Astrocyte of the hippocampus (primary cell): ENCODE results near the gene POC1A.
A peak's percentile ranks its signal among the peaks of the same experiment; 100 is the strongest.

Experiments
- DNase-seq: peaks from one replicate; pipeline ENCODE4 v3.0.0; 2011; ENCODE audit warnings: low read depth, low spot score

The POC1A gene

GRCh38 chr3:52104684-52105640 lies 49.3 kb downstream of the POC1A start:
- DNase-seq: no peak

DNA sequence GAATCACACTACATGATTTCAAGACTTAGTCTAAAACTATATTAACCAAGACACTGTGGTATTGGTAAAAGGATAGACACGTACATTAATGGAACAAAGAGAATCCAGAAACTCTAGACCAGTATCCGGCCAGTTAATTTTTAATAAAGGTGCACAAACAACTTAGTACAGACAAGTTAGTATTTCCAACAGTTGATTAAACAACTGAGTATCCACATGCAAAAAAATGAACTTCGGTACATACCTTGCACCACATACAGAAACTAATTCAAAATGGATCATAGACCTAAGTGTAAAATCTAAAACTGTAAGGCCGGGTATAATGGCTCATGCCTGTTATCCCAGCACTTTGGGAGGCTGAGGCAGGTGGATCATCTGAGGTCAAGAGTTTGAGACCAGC lies 51.3 kb downstream of the POC1A start:
- no peak for DNase-seq

DNA sequence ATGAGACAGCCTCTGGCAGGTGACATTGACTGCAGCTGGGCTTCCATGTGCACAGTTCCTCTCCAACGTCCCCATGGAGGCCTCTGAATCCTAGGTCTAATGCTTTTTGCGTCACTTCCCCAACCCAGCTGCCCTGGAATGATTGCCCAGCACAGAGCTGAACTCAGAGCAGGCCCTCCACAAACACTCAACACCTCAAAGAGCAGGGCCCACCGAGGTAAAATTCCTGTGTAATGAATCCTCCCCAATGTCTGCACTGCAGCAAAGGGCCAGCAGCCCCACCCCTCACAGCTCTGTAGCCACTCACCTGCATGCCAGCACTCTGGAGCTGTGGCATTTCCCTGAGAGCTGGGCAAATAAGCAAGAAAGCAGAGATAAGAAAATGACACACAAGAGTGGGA lies 55.2 kb downstream of the POC1A start:
- peak; percentile 54 for DNase-seq

DNA sequence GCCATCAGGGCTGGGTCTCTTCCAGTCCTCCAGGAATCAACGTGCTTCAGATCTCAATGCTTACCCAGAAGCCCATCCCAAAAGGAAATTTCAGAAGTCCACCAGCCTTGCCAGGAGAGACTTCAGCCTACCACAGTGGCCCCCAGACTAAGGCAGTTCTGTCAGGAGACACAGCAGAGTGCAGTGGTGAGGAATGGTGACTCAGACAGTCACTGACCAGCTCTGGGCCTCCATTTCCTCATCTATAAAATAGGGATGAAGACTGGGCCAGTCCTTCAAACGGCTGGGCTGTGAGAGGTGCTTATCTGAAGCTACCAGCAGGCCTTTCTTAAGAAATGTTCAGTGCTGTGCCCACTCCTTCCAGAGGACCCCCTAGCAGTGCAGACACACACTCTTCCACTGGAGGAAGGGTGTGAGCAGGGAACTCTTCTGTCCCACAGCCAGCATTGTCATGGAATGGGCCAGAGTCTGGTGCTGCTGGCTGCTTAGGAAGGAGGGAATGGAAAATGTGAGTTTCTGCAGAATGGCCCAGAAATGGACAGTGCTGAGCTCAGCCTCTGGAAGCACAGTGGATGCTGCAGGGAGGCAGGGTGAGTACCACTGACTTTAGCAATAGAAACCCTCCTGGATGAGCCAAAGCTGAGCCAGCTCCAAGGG lies 56.2 kb downstream of the POC1A start:
- DNase-seq: no peak

- DNase-seq: peak; percentile 34
These were observed 58.0 kb downstream of the POC1A start for GRCh38 chr3:52095990-52096775.

DNA sequence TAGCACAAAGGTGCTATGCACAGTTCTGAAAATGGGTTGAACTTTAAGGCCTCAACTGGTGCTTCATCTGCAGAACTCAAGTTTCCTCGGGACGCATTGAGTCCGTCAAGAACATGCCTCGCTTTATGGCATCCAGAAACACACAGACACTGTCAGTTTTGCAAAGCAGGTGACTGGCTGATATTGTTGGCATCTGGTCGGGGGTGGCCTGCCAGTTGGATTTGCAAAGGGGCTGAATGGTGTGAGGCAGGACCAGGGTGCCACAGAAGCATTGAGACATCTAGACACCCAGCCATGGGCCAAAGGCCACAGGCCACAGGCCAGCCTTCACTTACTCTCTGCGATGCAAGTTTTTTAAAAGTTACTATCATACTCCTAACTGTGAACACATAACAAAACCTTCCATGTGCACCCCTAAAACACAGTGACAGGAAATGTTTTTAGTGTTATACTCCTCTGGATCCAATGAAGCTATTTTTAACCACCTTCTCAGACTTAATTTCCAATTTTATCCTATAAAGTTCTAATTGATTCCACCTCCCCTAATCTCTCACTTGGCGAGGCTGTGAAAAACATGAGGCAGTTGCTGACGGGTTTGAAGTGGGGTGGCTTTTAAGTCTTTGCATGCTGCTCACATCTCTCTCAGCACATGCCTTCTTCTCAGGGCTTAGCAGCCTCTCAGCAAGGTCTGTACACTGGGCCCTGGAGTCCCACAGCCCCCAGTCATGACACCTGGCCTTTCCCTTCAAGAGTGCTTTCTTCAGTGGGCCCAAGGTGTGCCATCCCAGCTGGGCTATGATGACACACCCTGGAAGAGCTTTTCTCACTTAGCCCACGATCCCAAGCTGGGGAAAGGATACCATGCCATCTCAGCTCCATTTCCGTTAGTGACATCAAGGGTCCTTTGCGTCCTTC lies 59.4 kb downstream of the POC1A start:
- no peak for DNase-seq

- peak; percentile 81 for DNase-seq
These were observed 60.3 kb downstream of the POC1A start for GRCh38 chr3:52093756-52094545.

GRCh38 chr3:52092891-52093290 lies 61.3 kb downstream of the POC1A start:
- DNase-seq: no peak

- no peak for DNase-seq
These were observed 62.0 kb downstream of the POC1A start for GRCh38 chr3:52092271-52092660.

- peak; percentile 46 for DNase-seq
These were observed 62.5 kb downstream of the POC1A start for GRCh38 chr3:52091586-52092270.

GRCh38 chr3:52090933-52091468 lies 63.2 kb downstream of the POC1A start:
- DNase-seq: peak; percentile 28

DNA sequence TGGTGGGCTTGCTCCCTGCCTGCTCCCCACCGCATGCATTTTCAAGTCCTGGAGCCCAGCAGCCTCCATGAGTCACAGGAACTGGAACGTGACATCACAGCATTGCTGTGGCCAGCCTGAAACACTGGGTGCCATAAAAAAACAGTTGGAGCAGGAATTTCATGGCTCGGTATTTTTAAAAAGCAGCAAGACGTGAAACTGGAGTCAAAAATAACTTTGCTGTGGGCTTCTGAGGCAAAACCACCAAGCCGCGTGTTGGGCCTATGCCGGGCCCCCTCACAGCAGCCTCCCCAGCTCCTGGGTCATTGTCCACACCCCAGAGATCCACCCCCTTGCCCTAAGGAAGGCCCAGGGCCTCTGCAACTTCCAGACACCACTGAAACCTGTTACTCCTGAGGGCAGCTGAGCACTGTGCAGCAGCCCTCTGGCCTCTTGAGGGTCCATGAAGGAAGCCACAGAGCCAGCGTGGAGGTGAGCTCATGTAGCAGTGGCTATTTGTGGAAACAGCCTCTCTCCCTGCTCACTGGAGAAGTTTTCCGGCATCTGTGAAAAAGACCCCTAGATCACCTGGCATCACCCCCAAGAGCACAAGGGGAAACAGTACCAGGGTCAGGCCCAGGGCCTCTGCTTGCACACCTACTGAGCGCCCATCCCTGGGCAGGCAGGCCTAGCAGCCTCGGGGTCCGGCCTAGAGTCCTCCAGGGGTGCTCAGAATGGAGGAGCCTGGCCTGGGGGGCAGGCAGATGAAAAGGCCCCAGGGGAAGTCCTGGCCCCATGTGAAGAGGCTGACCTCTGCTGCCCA lies 63.9 kb downstream of the POC1A start:
- DNase-seq: peak; percentile 96

DNA sequence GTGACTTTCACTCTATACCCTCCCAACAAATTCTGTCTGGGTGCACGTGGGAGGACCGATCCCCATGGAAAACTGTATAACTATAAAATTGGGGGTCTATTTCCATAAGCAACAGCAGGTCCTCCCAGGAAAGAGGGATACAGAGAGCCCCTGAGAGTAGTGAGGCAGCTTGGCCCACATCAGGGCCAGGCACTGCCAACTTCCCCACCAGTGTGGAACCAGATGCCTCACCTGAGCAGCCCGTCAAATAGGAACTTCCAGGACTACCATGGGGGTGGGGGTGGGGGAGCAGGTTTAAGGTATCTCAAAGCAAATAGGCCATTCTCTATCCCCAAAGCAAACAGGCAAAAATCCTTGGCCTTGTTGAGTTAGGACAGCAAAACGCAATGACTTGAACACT lies 64.5 kb downstream of the POC1A start:
- no peak for DNase-seq

GRCh38 chr3:52088445-52089367 lies 65.5 kb downstream of the POC1A start:
- DNase-seq: no peak

DNA sequence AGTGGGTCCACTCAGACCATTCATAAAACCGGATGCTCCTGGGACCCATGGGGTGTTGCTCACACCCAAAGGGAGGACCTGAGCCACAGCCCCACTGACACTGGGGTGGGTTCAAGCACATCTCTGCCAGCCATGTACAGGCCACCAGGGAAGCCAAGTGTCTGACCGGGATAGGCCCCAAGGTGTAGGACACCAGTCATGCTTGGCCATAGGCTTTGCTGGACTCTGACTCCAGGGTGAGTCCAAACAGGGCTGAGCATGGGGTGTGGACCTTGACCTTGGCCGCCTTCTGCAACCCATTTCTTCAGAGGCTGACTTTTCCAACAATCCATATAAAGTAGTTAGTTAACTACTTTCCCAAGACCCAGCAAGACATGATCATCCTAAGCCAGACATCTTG lies 66.5 kb downstream of the POC1A start:
- DNase-seq: no peak

DNA sequence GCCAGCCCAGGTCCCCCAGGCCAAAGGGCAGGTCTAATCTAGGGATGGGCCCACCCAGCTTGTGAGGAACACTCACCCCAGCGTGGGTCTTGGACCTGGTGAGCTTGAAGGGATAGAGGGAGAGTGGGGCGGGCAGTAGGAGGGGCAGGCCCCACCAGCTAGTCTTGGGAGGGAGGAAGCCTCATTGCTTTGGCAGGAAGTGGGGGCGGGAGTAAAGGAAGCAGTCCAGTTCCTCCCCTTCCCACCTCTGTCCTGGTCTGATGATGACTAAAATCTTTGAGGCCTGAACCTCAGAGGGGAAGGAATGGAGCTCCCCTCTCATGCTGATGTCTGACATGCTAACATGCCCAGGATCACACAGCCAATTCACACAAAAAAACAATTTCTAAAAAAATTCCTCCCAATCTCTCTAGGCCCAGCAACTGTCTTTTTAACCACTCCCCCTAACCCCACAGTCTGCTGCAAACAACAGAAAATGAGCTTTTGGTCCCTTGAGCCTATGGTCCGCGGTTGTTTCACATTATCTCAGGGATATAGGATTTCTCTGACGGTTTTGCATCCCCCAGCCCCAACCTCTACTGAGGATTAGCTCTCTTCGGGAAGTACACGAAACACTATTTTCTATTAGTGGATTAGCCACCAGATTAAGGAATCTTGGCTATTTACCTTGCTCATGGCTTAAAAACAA lies 67.1 kb downstream of the POC1A start:
- DNase-seq: no peak

DNA sequence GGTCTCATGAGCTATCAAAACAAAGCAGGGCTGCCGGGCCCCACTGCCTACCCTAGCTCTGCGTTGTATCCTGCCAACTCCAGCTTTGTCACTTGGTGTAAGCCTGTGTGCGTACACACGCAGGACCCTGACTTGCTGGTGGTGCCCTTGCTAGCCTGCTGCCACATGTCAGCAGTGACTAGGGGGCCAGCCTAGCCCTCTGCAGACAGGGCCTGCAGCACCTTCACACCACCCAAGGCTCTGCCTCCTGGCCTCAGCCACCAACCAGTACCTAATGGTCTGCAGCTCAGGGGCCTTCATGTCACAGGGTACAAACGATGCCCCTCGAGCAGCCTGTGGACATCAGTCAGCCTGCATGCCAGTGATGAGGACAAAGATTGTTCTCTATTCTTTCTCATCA lies 67.8 kb downstream of the POC1A start:
- no peak for DNase-seq
